Activated B cell treated with CpG ODN at 0.5 μM for 24 hours (primary cell): ENCODE results near the gene DCST1. TPM values are rescaled to one million over a fixed set of nuclear protein-coding genes. Genes with fewer than 3 reads are reported as not detected.
"Not testable (repeated sequence)": the region's sequence is repeated elsewhere in the genome, so short reads cannot be mapped to it uniquely, and the experiment has no call there.

Source experiments
- ATAC-seq: fragments of 200-7000 bp; cut with Tn5 transposase; one replicate; pipeline ENCODE4 v1.10.0; 2021; ENCODE audit warnings: low read depth, mild to moderate bottlenecking, moderate library complexity
- CTCF ChIA-PET: fragments of 350-600 bp; sonication (Branson Sonifier 250); formaldehyde crosslinking; loops from one replicate; lab custom pipeline; 2021; ENCODE audit warnings: antibody characterized with exemption; lab: Charles Lee
- POLR2A ChIA-PET: fragments of 350-600 bp; sonication (Branson Sonifier 250); formaldehyde crosslinking; loops from one replicate; lab custom pipeline; 2021; ENCODE audit warnings: antibody characterized with exemption; lab: Charles Lee
- DNase-seq: peaks from one replicate; pipeline ENCODE4 v3.0.0; 2022
- H3K27ac Mint-ChIP-seq: one replicate; pipeline ENCODE4 v1.8.0; 2020; ENCODE audit warnings: mixed read lengths
- H3K27me3 Mint-ChIP-seq: one replicate; pipeline ENCODE4 v1.8.0; 2021; ENCODE audit warnings: mixed read lengths
- H3K36me3 Mint-ChIP-seq: one replicate; pipeline ENCODE4 v1.8.0; 2021; ENCODE audit warnings: low read depth, mixed read lengths
- H3K4me1 Mint-ChIP-seq: one replicate; pipeline ENCODE4 v1.8.0; 2021; ENCODE audit warnings: mixed read lengths
- H3K4me3 Mint-ChIP-seq: one replicate; pipeline ENCODE4 v1.8.0; 2020; ENCODE audit warnings: mild to moderate bottlenecking, mixed read lengths
- H3K9me3 Mint-ChIP-seq: one replicate; pipeline ENCODE4 v1.8.0; 2020; ENCODE audit warnings: mixed read lengths
- intact Hi-C: fragments of 100-400 bp; cut with micrococcal nuclease; formaldehyde crosslinking; loops from one replicate; pipeline ENCODE4 v1.15.1; 2024
- total RNA-seq: library from RNA; stranded (reverse); gene quantifications from 2 replicates; pipeline ENCODE4 v1.2.3, GENCODE V29; 2022
- TF ChIP-seq, protein P1 (sequence below): fragments of 200-600 bp; IDR thresholded peaks from one replicate; pipeline ENCODE4 v1.8.0; 2022; ENCODE audit warnings: antibody characterized with exemption, mild to moderate bottlenecking

DCST1 gene
- total RNA-seq, 1 donor from 2014 or later: not detected

DNA sequence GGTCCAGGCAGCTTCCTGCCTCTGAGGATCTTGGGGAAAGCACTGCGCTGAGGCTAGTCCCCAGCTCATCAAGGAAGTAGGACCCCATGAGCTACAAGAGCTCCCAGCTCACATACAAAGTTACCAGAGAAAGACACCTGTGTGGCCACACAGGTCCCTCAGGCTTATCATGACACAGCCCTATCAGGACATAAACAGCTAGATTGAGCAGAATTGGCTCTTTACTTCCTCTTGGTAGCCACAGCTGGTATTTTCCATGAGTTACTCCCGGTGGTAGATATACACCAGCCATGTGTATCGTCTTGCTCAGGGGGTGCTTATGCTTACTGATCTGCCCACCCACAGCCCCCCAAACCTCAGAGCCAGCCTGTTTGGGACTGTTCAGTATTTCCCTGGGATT, 39.0 kb upstream of the DCST1 start:
- Mint-ChIP-seq H3K27ac (no peak overlapping the region), H3K9me3 (no peaks in the 10 kb centered on the region), H3K27me3 (no peaks in the 10 kb centered on the region), H3K4me1 (peaks cover 14% of the 10 kb centered on the region), H3K36me3 (peaks cover 21% of the 10 kb centered on the region), H3K4me3 (no peak overlapping the region)
- ChIA-PET CTCF (interaction anchor here (3.0 kb wide), 1 partner anchor 22 kb away, joined by 14 read pairs; no protein-coding TSS in a partner anchor), POLR2A (interaction anchor here (0.6 to 2.5 kb wide), 5 partner anchors 11 to 56 kb away, joined by 3 to 11 read pairs (median 8); partner anchors contain the start of genes ADAM15, CKS1B and FLAD1)
- DNase-seq (no peak), ATAC-seq (no peak)
- TF ChIP-seq, protein P1, sequence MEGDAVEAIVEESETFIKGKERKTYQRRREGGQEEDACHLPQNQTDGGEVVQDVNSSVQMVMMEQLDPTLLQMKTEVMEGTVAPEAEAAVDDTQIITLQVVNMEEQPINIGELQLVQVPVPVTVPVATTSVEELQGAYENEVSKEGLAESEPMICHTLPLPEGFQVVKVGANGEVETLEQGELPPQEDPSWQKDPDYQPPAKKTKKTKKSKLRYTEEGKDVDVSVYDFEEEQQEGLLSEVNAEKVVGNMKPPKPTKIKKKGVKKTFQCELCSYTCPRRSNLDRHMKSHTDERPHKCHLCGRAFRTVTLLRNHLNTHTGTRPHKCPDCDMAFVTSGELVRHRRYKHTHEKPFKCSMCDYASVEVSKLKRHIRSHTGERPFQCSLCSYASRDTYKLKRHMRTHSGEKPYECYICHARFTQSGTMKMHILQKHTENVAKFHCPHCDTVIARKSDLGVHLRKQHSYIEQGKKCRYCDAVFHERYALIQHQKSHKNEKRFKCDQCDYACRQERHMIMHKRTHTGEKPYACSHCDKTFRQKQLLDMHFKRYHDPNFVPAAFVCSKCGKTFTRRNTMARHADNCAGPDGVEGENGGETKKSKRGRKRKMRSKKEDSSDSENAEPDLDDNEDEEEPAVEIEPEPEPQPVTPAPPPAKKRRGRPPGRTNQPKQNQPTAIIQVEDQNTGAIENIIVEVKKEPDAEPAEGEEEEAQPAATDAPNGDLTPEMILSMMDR: no peak
- intact Hi-C loops: loop anchor here (1.0 kb wide), 1 partner anchor 11 kb away; the partner anchor contains the start of gene FLAD1

DNA sequence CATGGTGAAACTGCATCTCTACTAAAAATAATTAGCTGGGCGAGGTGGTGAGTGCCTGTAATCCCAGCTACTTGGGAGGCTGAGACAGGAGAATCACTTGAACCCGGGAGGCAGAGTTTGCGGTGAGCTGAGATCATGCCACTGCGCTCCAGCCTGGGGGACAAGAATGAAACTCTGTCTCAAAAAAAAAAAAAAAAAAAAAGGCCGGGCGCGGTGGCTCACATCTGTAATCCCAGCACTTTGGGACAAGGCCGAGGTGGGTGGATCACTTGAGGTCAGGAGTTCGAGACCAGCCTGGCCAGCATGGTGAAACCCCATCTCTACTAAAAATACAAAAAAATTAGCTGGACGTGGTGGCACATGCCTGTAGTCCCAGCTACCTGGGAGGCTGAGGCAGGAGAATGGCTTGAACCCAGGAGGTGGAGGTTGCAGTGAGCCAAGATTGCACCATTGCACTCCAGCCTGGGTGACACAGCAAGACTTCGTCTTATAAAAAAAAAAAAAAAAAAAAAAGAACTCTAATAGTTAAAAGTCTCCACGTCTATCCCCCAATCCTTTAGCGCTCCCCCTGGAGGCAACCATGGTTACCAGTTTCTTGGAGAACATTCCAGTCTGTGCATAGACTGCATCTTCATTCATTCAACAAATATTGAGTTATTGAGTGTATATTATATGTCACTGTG, 38.2 kb upstream of the DCST1 start:
- H3K27me3 Mint-ChIP-seq, H3K27ac Mint-ChIP-seq, ATAC-seq, H3K9me3 Mint-ChIP-seq, H3K4me3 Mint-ChIP-seq, DNase-seq, intact Hi-C loops: not testable (repeated sequence)
- Mint-ChIP-seq H3K36me3 (peaks cover 12% of the 10 kb centered on the region), H3K4me1 (peaks cover 21% of the 10 kb centered on the region)
- CTCF ChIA-PET: interaction anchor here (3.0 kb wide), 1 partner anchor 21 kb away, joined by 14 read pairs; no protein-coding TSS in a partner anchor
- POLR2A ChIA-PET: interaction anchor here (0.5 to 1.9 kb wide), 6 partner anchors 12 to 1056 kb away, joined by 3 to 9 read pairs (median 5); partner anchors contain the start of genes CKS1B and FLAD1

DNA sequence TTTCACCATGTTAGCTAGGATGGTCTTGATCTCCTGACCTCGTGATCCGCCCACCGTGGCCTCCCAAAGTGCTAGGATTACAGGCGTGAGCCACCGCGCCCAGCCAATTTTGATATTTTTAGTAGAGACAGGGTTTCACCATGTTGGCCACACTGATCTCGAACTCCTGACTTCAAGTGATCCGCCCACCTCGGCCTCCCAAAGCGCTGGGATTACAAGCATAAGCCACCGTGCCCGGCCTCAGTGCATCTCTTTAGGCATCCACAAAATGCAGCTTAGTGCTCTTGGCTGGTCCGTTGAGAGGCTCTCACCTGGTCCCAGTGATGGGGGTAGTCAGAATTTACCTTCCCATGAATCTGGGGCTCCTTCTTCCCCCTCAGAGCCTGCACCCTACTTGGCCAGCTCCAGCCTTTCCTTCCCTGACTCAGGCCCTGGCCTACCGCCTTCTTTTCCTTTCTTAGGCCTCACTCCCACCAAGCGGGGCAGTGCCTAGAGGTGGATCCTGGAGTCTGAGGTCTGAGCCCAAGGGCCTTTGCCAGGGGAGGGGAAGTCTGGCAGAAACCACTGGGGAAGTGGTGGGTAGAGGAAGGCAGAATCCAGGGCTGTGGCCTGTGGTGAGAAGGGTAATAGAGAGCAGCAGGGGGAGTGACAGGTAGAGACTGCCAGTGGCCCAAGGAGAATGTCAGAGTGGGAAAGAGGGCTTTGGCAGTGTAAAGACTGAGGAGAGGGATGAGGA, 36.5 kb upstream of the DCST1 start:
- TF ChIP-seq, protein P1: no peak
- intact Hi-C loops: no loop called here
- Mint-ChIP-seq H3K27ac (no peak overlapping the region), H3K36me3 (peaks cover 10% of the 10 kb centered on the region), H3K4me3 (no peak overlapping the region), H3K27me3 (no peaks in the 10 kb centered on the region), H3K4me1 (peaks cover 21% of the 10 kb centered on the region), H3K9me3 (no peaks in the 10 kb centered on the region)
- no peak for ATAC-seq
- CTCF ChIA-PET: interaction anchor here (1.0 kb wide), 1 partner anchor 21 kb away, joined by 3 read pairs; no protein-coding TSS in a partner anchor
- no peak for DNase-seq
- POLR2A ChIA-PET: interaction anchor here (0.7 to 1.9 kb wide), 4 partner anchors 11 to 24 kb away, joined by 4 to 7 read pairs (median 6); partner anchors contain the start of gene FLAD1

DNA sequence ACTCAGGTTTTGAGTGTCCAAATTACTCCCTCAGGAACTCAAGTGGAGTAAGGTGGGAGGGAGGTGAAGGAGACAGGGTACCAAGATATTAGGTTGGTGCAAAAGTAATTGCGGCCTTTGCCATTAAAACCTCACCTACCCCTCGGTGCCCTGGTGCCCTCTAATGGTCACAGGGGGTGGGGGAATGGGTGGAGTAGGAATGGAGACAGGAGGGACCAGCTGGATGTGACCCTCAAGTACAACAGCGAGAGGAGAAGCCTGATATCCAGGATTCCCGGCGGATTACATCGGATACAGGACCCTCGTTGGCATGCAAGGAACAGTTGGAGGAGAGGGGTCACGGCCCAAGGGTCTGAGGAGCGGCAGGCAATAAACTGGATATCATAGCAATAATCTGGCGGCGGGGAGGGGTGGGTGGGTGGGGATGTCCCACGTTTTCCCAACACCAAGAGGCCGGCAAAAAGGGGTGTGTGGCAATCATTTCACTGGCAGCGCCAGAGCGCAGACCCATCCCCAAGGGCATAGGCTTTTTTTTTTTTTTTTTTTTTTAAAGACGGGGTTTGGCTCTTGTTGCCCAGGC, 35.3 kb upstream of the DCST1 start:
- TF ChIP-seq, protein P1: no peak
- H3K4me3 Mint-ChIP-seq: peak overlapping the region; percentile 58
- H3K4me1 Mint-ChIP-seq: peaks cover 21% of the 10 kb centered on the region
- H3K36me3 Mint-ChIP-seq: peaks cover 6% of the 10 kb centered on the region
- no peaks in the 10 kb centered on the region for H3K27me3 Mint-ChIP-seq
- H3K27ac Mint-ChIP-seq: peak overlapping the region; percentile 87
- no peak for ATAC-seq
- ChIA-PET POLR2A (interaction anchor here (0.9 to 7.2 kb wide), 8 partner anchors 14 to 42 kb away, joined by 3 to 68 read pairs (median 18); partner anchors contain the start of genes CKS1B, FLAD1, PBXIP1 and PYGO2), CTCF (interaction anchor here (0.9 to 3.2 kb wide), 16 partner anchors 10 to 330 kb away, joined by 3 to 35 read pairs (median 4); partner anchors contain the start of genes ADAM15, CKS1B, FLAD1 and PBXIP1)
- no peak for DNase-seq
- H3K9me3 Mint-ChIP-seq: no peaks in the 10 kb centered on the region
- intact Hi-C loops: no loop called here
